Measurements from ENCODE around the gene RHD.

Gene RHD

DNA sequence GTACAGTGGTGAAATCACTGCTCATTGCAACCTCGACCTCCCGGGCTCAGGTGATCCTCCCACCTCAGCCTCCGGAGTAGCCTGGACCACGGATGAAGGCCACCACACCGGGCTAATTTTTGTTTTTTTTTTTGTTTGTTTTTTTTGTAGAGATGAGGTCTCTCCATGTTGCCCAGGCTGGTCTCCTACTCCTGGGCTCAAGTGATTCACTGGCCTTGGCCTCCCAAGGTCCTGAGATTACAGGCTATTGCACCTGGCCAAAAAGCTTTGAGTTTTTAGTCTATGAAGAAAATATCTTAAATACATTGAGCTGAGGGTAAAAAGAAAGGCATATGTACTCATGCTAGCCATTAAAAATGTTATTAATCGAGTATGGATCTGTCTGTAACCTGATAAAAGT, 69.4 kb downstream of the RHD start:
- TF ChIP-seq, protein P1, sequence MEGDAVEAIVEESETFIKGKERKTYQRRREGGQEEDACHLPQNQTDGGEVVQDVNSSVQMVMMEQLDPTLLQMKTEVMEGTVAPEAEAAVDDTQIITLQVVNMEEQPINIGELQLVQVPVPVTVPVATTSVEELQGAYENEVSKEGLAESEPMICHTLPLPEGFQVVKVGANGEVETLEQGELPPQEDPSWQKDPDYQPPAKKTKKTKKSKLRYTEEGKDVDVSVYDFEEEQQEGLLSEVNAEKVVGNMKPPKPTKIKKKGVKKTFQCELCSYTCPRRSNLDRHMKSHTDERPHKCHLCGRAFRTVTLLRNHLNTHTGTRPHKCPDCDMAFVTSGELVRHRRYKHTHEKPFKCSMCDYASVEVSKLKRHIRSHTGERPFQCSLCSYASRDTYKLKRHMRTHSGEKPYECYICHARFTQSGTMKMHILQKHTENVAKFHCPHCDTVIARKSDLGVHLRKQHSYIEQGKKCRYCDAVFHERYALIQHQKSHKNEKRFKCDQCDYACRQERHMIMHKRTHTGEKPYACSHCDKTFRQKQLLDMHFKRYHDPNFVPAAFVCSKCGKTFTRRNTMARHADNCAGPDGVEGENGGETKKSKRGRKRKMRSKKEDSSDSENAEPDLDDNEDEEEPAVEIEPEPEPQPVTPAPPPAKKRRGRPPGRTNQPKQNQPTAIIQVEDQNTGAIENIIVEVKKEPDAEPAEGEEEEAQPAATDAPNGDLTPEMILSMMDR (IDR thresholded peaks at IDR 0.05; ENCODE audit: low read length), result no peak
- no peak for TF ChIP-seq EZH2 (IDR thresholded peaks at IDR 0.05; ENCODE audit: borderline replicate concordance, low read length)
- Histone ChIP-seq H3K4me3 (ENCODE audit: low read depth, low read length, poor library complexity, severe bottlenecking) (no peak overlapping the region), H3F3A (ENCODE audit: insufficient read depth, low read length) (no peaks in the 10 kb centered on the region; the same call in 1 of the 2 replicates), H3K36me3 (ENCODE audit: insufficient read depth, low read length) (peaks cover 41% of the 10 kb centered on the region), H2AFZ (ENCODE audit: low read length) (no peak overlapping the region), H3K4me1 (ENCODE audit: insufficient read depth, low read length, severe bottlenecking) (peaks cover 18% of the 10 kb centered on the region), H3K9ac (ENCODE audit: low read length) (no peak overlapping the region), H3K9me2 (ENCODE audit: low read depth, low read length) (no peaks in the 10 kb centered on the region), H3K4me2 (ENCODE audit: low read length) (no peak overlapping the region), H3K27ac (ENCODE audit: low read depth, low read length, poor library complexity, severe bottlenecking) (no peak overlapping the region), H4K20me1 (ENCODE audit: insufficient read depth, low read length) (no peaks in the 10 kb centered on the region), H3K9me3 (ENCODE audit: low read length) (no peaks in the 10 kb centered on the region), H3K79me2 (ENCODE audit: insufficient read depth, low read length) (peaks cover 55% of the 10 kb centered on the region), H3K27me3 (ENCODE audit: insufficient read depth, low read length) (no peaks in the 10 kb centered on the region)

DNA sequence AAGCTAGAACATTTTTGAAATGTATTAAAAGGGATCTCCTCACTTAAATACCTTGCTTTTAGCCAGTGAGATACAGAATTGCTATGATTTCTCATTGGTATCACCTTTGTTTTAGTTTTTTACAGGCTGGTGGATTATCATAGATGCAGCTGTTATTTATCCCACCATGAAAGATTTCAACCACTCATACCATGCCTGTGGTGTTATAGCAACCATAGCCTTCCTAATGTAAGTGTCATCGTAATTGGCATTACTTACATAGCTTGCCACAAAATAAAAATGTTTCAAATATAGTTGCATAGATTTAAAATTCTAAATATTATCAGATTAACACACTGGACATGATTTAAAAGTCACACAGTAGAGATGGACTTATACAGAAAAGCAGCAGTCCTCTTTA, 70.5 kb downstream of the RHD start:
- peaks cover 56% of the 10 kb centered on the region for H3K79me2 ChIP-seq (ENCODE audit: insufficient read depth, low read length)
- H4K20me1 ChIP-seq (ENCODE audit: insufficient read depth, low read length), result no peaks in the 10 kb centered on the region
- peaks cover 52% of the 10 kb centered on the region for H3K36me3 ChIP-seq (ENCODE audit: insufficient read depth, low read length)
- no peaks in the 10 kb centered on the region for H3K27me3 ChIP-seq (ENCODE audit: insufficient read depth, low read length)
- H3K4me2 ChIP-seq (ENCODE audit: low read length), result no peak overlapping the region
- TF ChIP-seq, protein P1 (IDR thresholded peaks at IDR 0.05; ENCODE audit: low read length), result no peak
- TF ChIP-seq EZH2 (IDR thresholded peaks at IDR 0.05; ENCODE audit: borderline replicate concordance, low read length), result no peak
- no peak overlapping the region for H3K4me3 ChIP-seq (ENCODE audit: low read depth, low read length, poor library complexity, severe bottlenecking)
- H3K27ac ChIP-seq (ENCODE audit: low read depth, low read length, poor library complexity, severe bottlenecking), result no peak overlapping the region
- H3K9ac ChIP-seq (ENCODE audit: low read length), result no peak overlapping the region
- no peaks in the 10 kb centered on the region for H3K9me2 ChIP-seq (ENCODE audit: low read depth, low read length)
- H3K4me1 ChIP-seq (ENCODE audit: insufficient read depth, low read length, severe bottlenecking), result peaks cover 18% of the 10 kb centered on the region
- no peaks in the 10 kb centered on the region for H3K9me3 ChIP-seq (ENCODE audit: low read length)
- no peaks in the 10 kb centered on the region; the same call in 1 of the 2 replicates for H3F3A ChIP-seq (ENCODE audit: insufficient read depth, low read length)
- no peak overlapping the region for H2AFZ ChIP-seq (ENCODE audit: low read length)

DNA sequence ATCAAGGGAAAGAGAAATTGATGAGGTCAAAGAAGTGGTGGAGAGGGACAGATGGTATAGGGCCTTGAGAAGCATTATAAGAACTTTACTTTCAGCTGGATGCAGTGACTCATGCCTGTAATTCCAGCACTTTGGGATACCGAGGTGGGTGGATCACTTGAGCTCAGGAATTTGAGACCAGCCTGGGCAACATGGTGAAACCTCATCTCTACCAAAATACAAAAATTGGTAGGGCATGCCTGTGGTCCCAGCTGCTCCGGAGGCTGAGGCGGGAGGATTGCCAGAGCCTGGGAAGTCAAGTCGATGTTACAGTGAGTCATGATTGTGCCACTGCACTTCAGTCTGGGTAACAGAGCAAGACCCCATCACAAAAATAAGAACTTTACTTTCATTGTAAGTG, 71.6 kb downstream of the RHD start:
- H3K9me3 ChIP-seq (ENCODE audit: low read length), result no peaks in the 10 kb centered on the region
- peaks cover 18% of the 10 kb centered on the region for H3K4me1 ChIP-seq (ENCODE audit: insufficient read depth, low read length, severe bottlenecking)
- no peak overlapping the region for H3K4me2 ChIP-seq (ENCODE audit: low read length)
- H3K9ac ChIP-seq (ENCODE audit: low read length), result no peak overlapping the region
- TF ChIP-seq, protein P1 (IDR thresholded peaks at IDR 0.05; ENCODE audit: low read length), result no peak
- TF ChIP-seq EZH2 (IDR thresholded peaks at IDR 0.05; ENCODE audit: borderline replicate concordance, low read length), result no peak
- H3K36me3 ChIP-seq (ENCODE audit: insufficient read depth, low read length), result peaks cover 58% of the 10 kb centered on the region
- H3K4me3 ChIP-seq (ENCODE audit: low read depth, low read length, poor library complexity, severe bottlenecking), result no peak overlapping the region
- no peak overlapping the region for H2AFZ ChIP-seq (ENCODE audit: low read length)
- no peaks in the 10 kb centered on the region for H3K9me2 ChIP-seq (ENCODE audit: low read depth, low read length)
- H3K27ac ChIP-seq (ENCODE audit: low read depth, low read length, poor library complexity, severe bottlenecking), result no peak overlapping the region
- H3K79me2 ChIP-seq (ENCODE audit: insufficient read depth, low read length), result peaks cover 56% of the 10 kb centered on the region
- no peaks in the 10 kb centered on the region for H3K27me3 ChIP-seq (ENCODE audit: insufficient read depth, low read length)
- no peaks in the 10 kb centered on the region for H4K20me1 ChIP-seq (ENCODE audit: insufficient read depth, low read length)
- no peaks in the 10 kb centered on the region; the same call in 1 of the 2 replicates for H3F3A ChIP-seq (ENCODE audit: insufficient read depth, low read length)
